Superior temporal gyrus (tissue), 1 donor: ENCODE measurements around the gene ANTXR1.
"Not testable (repeated sequence)": the region's sequence is repeated elsewhere in the genome, so short reads cannot be mapped to it uniquely, and the experiment has no call there.

ENCODE experiments used
- DNase-seq: peaks from one replicate; pipeline ENCODE4 v3.0.0-alpha.2; 2016; ENCODE audit errors: extremely low spot score

Gene ANTXR1

GRCh38 chr2:69165091-69165880, 152.3 kb downstream of the ANTXR1 start:
- DNase-seq = no peak

- no peak for DNase-seq
Measured at GRCh38 chr2:69166465-69166811, 153.5 kb downstream of the ANTXR1 start.

- DNase-seq = no peak
Measured at GRCh38 chr2:69166812-69167468, 154.0 kb downstream of the ANTXR1 start.

GRCh38 chr2:69167469-69167822, 154.5 kb downstream of the ANTXR1 start:
- DNase-seq = no peak

GRCh38 chr2:69168144-69168813, 155.3 kb downstream of the ANTXR1 start:
- DNase-seq = no peak

- no peak for DNase-seq
Measured at GRCh38 chr2:69168950-69169654, 156.1 kb downstream of the ANTXR1 start.

GRCh38 chr2:69169655-69170389, 156.8 kb downstream of the ANTXR1 start:
- DNase-seq = no peak

- DNase-seq = no peak
Measured at GRCh38 chr2:69170661-69171060, 157.7 kb downstream of the ANTXR1 start.

GRCh38 chr2:69171116-69171896, 158.3 kb downstream of the ANTXR1 start:
- no peak for DNase-seq

- DNase-seq = no peak
Measured at GRCh38 chr2:69171897-69172525, 159.0 kb downstream of the ANTXR1 start.

- DNase-seq = no peak
Measured at GRCh38 chr2:69173706-69174105, 160.7 kb downstream of the ANTXR1 start.

- not testable (repeated sequence) for DNase-seq
Measured at GRCh38 chr2:69174211-69174610, 161.2 kb downstream of the ANTXR1 start.

GRCh38 chr2:69175790-69176715, 163.1 kb downstream of the ANTXR1 start:
- DNase-seq = no peak

GRCh38 chr2:69177063-69177771, 164.2 kb downstream of the ANTXR1 start:
- no peak for DNase-seq

- DNase-seq = peak; percentile 24
Measured at GRCh38 chr2:69177785-69178636, 165.0 kb downstream of the ANTXR1 start.

GRCh38 chr2:69178756-69179155, 165.8 kb downstream of the ANTXR1 start:
- DNase-seq = no peak

GRCh38 chr2:69180227-69180626, 167.2 kb downstream of the ANTXR1 start:
- DNase-seq = no peak

- no peak for DNase-seq
Measured at GRCh38 chr2:69180974-69181373, 168.0 kb downstream of the ANTXR1 start.
